Right lobe of liver (tissue), 4 donors: Measurements from ENCODE around the gene TBCD.

ENCODE experiments used
- POLR2A ChIP-seq: fragments of 450-650 bp; IDR thresholded peaks from one replicate; pipeline ENCODE4 v1.6.1; 2017; ENCODE audit warnings: antibody characterized with exemption, mild to moderate bottlenecking
- TF ChIP-seq, protein P1 (sequence below), 4 donors: fragments of 200-600 bp in 3 of 4; fragments of 450-650 bp in 1 of 4; IDR thresholded peaks; one replicate each; pipeline versions ENCODE4 v1.5.1 to v1.8.0; 2016 to 2022; ENCODE audit warnings: antibody characterized with exemption in 4 of 4, mild to moderate bottlenecking in 2 of 4
- donor health status: DM: no; HTN: no; CAD: no.
- donor health status: DM: no; HTN: no; CAD: no.
- donor health status: DM: no; HTN: yes; CAD: no.

DNA sequence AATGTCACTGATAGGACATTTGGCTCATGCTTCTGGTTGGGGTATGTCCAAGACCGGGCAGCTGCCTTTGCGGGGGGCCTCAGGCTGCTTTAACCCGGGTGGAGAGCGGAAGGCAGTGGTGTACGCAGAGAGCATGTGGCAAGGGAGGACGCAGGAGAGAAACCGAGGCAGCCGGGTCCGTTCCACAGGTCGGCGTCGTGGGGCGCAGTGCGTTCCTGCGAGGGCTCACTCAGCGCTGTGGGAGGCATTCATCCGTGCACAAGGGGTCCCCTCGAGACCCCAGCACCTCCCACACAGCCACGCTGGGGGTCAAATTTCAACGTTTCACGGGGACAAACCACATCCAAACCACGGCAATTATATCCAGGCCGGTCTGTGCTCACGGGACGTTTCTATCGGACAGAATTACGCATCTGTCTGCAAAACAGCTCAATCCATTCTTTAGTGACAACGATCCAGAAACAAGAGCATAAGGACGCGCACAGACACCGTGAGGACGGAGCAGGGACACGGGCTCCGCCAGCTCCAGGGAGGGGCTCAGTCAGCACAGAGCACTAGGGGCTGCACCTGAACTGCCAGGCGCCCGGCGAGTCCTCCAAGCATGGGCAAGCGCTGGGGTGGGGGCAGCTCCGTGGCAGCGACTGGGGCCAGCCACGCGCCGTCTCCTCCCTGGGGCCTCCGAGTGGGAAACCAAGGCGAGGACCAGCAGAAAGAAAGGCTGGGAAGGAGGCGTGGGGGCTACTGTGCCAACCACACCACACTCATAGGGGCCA lies 219.1 kb downstream of the TBCD start:
- TF ChIP-seq, protein P1, sequence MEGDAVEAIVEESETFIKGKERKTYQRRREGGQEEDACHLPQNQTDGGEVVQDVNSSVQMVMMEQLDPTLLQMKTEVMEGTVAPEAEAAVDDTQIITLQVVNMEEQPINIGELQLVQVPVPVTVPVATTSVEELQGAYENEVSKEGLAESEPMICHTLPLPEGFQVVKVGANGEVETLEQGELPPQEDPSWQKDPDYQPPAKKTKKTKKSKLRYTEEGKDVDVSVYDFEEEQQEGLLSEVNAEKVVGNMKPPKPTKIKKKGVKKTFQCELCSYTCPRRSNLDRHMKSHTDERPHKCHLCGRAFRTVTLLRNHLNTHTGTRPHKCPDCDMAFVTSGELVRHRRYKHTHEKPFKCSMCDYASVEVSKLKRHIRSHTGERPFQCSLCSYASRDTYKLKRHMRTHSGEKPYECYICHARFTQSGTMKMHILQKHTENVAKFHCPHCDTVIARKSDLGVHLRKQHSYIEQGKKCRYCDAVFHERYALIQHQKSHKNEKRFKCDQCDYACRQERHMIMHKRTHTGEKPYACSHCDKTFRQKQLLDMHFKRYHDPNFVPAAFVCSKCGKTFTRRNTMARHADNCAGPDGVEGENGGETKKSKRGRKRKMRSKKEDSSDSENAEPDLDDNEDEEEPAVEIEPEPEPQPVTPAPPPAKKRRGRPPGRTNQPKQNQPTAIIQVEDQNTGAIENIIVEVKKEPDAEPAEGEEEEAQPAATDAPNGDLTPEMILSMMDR (IDR thresholded peaks at IDR 0.05) = no peak
- TF ChIP-seq POLR2A = no peak
